Nephron (organoid): ENCODE measurements around the gene DACH1.

ENCODE experiments used
- H3K27ac Mint-ChIP-seq, 3 experiments: 2 replicates each; pipeline ENCODE4 v1.8.0; 2020; ENCODE audit warnings: mixed read lengths in 3 of 3, mild to moderate bottlenecking in 2 of 3, moderate library complexity in 1 of 3
- H3K27me3 Mint-ChIP-seq: 2 replicates; pipeline ENCODE4 v1.8.0; 2021; ENCODE audit warnings: low read depth, mild to moderate bottlenecking, moderate library complexity, mixed read lengths
- H3K36me3 Mint-ChIP-seq: 2 replicates; pipeline ENCODE4 v1.8.0; 2020; ENCODE audit warnings: low read depth, mixed read lengths
- H3K4me1 Mint-ChIP-seq: 2 replicates; pipeline ENCODE4 v1.8.0; 2020; ENCODE audit warnings: mixed read lengths
- H3K4me3 Mint-ChIP-seq, 3 experiments: 2 replicates each; pipeline ENCODE4 v1.8.0; 2020; ENCODE audit warnings: mild to moderate bottlenecking in 3 of 3, mixed read lengths in 3 of 3, moderate library complexity in 2 of 3
- H3K9me3 Mint-ChIP-seq: 2 replicates; pipeline ENCODE4 v1.8.0; 2020; ENCODE audit warnings: mixed read lengths
- CTCF ChIP-seq, 3 experiments: fragments of 200-600 bp; sonication (generic); IDR thresholded peaks; one replicate each; pipeline ENCODE4 v1.5.0; 2021; ENCODE audit warnings: antibody characterized with exemption in 3 of 3; ENCODE audit not compliant: unreplicated experiment in 3 of 3

DACH1 gene

DNA sequence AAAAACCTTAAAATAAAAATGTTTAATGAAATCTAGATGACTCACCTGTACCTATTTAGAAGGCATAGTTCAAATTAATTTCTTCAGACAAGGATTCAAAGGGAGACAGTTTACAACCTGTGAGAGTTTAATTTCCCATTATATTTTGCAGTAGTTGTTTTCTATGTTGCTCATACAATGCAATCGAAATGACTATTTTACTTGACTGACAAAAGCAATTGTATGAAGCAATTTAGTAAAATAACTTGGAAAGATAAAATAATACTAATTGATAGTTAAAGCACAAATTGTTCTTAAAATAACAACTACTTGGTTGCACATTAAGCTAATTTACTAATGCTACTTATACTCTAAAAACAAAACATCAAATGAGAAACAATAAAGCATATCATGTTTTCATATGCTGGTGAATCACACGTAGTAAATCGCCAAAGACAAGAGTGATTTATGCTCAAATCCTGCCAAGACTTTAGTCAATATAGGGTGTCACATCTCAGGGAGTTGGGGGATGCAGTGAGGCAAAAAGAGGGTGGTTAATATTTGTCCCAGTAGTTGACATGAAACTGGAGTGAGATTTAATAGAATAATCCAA, 6.4 kb downstream of the DACH1 start:
- H3K27me3 Mint-ChIP-seq = peaks cover 13% of the 10 kb centered on the region

GRCh38 chr13:71858647-71859046, 8.4 kb downstream of the DACH1 start:
- peaks cover 13% of the 10 kb centered on the region for H3K4me1 Mint-ChIP-seq
- H3K27me3 Mint-ChIP-seq = no peaks in the 10 kb centered on the region
- peak overlapping the region in 2 of 3 experiments; percentile 9 to 46 for H3K4me3 Mint-ChIP-seq

More for the DNA sequence above, 6.4 kb downstream of the DACH1 start:
- Mint-ChIP-seq H3K36me3 (peaks cover 14% of the 10 kb centered on the region), H3K4me1 (peaks cover 13% of the 10 kb centered on the region), H3K27ac (peak overlapping the region; percentile 68 to 84 (median 84)), H3K4me3 (peak overlapping the region; percentile 74 to 84 (median 82)), H3K9me3 (no peaks in the 10 kb centered on the region)
- no peak for TF ChIP-seq CTCF (IDR thresholded peaks at IDR 0.05; ENCODE audit: unreplicated experiment in 3 of 3)

DNA sequence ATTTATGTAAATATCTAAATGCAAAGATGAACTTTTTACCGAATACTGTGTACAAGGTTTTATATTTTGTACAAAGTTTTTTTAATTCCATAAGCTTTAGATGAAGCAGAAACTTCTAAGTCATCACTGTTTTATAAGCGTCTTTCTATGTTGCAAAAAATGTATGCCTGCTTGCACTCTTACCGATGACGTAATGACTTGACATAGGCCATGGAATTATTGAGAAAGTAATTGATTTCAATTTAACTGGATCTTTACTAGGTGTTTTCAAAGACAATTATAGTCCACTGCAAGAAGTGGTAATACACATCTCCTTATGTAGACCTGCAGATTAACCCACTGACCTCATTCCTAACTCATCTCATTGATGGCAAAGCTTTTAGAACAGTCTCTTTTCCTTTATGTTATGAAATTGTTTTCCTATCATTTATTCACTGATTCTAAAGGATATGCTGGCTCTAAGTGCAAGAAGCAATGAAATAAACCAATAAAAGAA, 10.4 kb downstream of the DACH1 start:
- no peak overlapping the region for H3K4me3 Mint-ChIP-seq
- no peak for TF ChIP-seq CTCF (IDR thresholded peaks at IDR 0.05; ENCODE audit: unreplicated experiment in 3 of 3)
- no peaks in the 10 kb centered on the region for H3K27me3 Mint-ChIP-seq
- no peak overlapping the region for H3K27ac Mint-ChIP-seq
- H3K36me3 Mint-ChIP-seq = peaks cover 21% of the 10 kb centered on the region
- H3K4me1 Mint-ChIP-seq = peaks cover 14% of the 10 kb centered on the region
- no peaks in the 10 kb centered on the region for H3K9me3 Mint-ChIP-seq

More at GRCh38 chr13:71858647-71859046, 8.4 kb downstream of the DACH1 start:
- no peak for TF ChIP-seq CTCF (IDR thresholded peaks at IDR 0.05; ENCODE audit: unreplicated experiment in 3 of 3)
- peak overlapping the region in 1 of 3 experiments; percentile 10 for H3K27ac Mint-ChIP-seq
- peaks cover 13% of the 10 kb centered on the region for H3K36me3 Mint-ChIP-seq
- no peaks in the 10 kb centered on the region for H3K9me3 Mint-ChIP-seq

DNA sequence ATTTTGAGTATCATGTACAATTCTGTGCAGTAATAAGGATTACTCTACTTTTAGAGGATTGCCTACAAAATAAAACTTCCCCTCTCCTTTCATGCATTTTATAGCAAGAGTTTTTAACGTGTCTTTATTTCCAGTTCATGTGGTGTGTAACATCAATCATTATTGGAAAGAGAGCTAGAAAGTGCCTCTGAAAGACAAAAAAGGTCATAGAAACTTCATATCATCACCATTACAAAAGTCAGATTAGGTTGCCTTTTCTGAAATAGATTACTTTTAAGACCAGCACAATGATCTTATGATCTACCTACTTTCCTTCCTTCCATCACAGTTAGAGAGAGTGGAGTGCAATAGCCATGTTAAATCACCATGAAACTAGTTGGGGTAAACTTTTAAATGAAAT, 12.6 kb downstream of the DACH1 start:
- H3K4me3 Mint-ChIP-seq = no peak overlapping the region
- H3K4me1 Mint-ChIP-seq = peaks cover 9% of the 10 kb centered on the region
- no peak for TF ChIP-seq CTCF (IDR thresholded peaks at IDR 0.05; ENCODE audit: unreplicated experiment in 3 of 3)
- peak overlapping the region in 1 of 3 experiments; percentile 7 for H3K27ac Mint-ChIP-seq
- no peaks in the 10 kb centered on the region for H3K27me3 Mint-ChIP-seq
- peaks cover 32% of the 10 kb centered on the region for H3K36me3 Mint-ChIP-seq
- H3K9me3 Mint-ChIP-seq = no peaks in the 10 kb centered on the region

GRCh38 chr13:71853725-71854124, 13.3 kb downstream of the DACH1 start:
- TF ChIP-seq CTCF (IDR thresholded peaks at IDR 0.05; ENCODE audit: unreplicated experiment in 3 of 3) = no peak
- peaks cover 9% of the 10 kb centered on the region for H3K4me1 Mint-ChIP-seq
- H3K9me3 Mint-ChIP-seq = no peaks in the 10 kb centered on the region
- H3K4me3 Mint-ChIP-seq = no peak overlapping the region
- H3K27ac Mint-ChIP-seq = no peak overlapping the region
- H3K27me3 Mint-ChIP-seq = no peaks in the 10 kb centered on the region
- peaks cover 34% of the 10 kb centered on the region for H3K36me3 Mint-ChIP-seq

GRCh38 chr13:71852736-71853135, 14.3 kb downstream of the DACH1 start:
- Mint-ChIP-seq H3K36me3 (peaks cover 38% of the 10 kb centered on the region), H3K27ac (no peak overlapping the region), H3K9me3 (no peaks in the 10 kb centered on the region), H3K4me3 (no peak overlapping the region), H3K4me1 (peaks cover 9% of the 10 kb centered on the region), H3K27me3 (no peaks in the 10 kb centered on the region)
- no peak for TF ChIP-seq CTCF (IDR thresholded peaks at IDR 0.05; ENCODE audit: unreplicated experiment in 3 of 3)
